Endometrial microvascular endothelial cells (primary cell): Measurements from ENCODE around the gene REL. TPM values are rescaled to one million over a fixed set of nuclear protein-coding genes. Genes with fewer than 3 reads are reported as not detected.

Experiments
- in situ Hi-C: cut with HindIII; loops from 2 replicates; pipeline ENCODE4 v1.10.0; 2017; ENCODE audit warnings: low sequenced_read_pairs, low pct_unique_long_range_greater_than_20kb; ENCODE audit errors: inconsistent ontology term
- total RNA-seq: library from RNA; depleted of rRNA; stranded (reverse); fragments of >200 nt; gene quantifications from one replicate; pipeline ENCODE4 v1.2.3, GENCODE V29; 2015; ENCODE audit errors: inconsistent ontology term

REL gene
- total RNA-seq: 9.8 TPM

DNA sequence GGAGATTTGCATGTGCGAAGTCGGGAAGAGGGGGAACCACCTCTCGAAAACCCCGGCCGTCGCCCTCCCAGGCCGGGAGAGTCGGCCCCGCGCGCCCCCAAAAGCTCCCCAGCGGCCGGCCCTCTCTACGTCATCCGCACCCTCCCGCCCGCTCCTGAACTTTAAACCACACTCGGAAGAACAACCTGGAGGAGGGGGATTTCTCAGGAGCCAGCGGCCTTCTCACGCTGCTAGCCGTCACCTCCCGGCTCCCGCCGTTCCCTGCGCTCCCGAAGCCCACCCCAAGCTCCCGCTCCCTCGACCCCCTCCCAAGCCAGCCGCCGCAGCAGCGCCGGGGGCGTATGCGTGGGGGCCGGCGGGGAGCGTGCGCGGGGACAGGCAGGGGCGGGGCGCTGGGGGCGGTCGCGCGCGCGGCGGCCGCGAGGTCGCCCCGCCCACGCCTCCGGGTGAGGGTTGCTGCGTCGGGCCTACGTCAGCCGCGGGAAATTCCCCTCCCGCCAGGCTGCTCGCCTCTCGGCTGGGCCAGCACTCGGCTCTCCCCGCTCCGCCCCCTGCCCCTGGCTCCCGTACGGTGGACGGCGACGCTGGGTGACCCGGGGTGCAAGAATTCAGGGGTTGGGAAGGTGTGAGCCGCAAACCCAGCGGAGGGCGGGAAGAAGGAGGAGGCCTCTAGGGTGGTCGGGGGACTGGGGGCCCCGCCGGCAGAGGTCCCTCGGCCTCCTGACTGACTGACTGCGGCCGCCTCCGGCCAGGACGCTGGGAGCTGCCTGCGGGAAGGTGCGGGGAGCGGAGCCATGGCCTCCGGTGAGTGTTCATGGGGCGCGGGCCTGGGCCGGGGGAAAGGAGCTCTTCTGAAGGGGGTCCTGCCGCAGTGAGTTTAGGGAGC lies at the start of gene REL:
Gene REL, plus strand, starts transcription at position 528 of the 886 bp plus-strand sequence. Its CDS starts 267 bp downstream, at position 795.
- in situ Hi-C loops: no loop called here

DNA sequence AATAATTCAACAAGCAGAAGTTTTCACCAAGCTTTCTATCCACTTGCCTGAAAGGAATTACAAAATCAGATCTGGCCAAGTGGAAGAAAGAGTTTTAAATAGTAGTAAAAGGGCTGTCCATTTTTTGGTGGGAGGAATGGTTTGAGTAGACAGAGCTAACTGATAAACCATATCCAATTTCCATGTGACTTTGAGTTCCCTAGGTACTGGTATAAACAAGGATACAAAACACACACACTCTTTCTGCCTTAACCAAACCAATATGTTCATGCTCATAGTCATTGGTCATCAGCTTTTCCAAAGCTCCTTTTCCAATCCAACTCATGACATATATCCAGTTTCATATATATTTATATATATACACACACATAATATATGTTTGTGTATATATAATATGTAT lies 49.5 kb upstream of the REL start:
- in situ Hi-C loops: no loop called here

DNA sequence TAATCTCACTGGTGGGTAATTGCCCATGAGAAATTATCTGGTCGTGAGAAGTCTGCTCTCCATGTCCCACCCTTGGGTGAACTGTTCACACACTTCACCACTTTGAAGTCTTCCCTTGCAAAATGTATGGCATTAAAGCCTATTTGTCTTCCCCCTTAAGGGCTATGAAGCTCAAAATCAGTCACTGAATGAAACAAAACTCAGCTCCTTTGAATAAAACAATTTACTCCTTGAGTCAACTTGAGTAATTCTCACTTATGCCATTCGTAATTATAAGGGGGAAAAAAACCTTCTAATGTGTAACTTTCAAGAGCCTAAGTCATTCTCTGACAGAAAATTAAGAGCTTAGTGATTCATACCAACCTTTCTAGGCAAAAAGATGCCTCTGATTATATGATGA lies 48.8 kb upstream of the REL start:
- in situ Hi-C loops: no loop called here

DNA sequence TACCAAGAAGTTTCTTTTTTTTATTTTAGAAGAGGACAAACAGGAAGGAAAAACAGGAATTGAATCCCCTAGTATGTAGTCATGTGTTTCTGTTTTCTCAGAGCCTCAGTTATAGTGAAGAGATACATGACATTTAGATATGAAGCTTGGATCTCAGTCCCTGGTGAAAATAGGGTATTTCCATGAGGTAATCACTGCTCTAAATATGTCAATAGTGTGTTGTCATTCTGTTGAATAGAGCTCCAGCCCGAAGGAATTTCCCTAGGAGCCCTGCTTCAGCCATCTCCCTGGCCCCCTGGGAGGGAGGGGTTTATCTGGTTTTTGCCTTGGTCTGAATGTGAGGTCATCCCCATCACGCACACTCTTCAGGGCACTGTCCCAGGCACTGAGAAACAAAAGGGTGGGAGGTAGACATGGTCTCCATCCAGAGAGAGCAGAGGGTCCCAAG lies 47.1 kb upstream of the REL start:
- in situ Hi-C loops: no loop called here

DNA sequence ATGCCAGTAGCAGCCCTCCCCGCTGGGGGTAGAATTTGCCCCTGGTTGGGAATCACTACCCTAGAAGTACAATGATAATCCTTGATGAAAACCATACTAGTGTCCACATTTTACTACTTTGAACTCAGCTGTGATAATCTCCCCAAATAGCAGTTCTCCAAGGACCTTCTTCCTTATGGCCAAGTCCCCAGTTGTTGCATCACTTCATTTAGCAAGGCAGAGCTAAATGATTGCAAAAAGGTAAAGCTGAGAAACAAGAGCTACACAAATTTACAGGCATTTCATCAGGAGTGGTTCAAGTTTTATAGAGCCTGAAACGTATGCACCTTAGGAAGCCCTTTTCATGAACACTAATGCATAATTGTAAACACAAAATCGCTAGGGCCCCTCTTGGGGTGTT lies 44.9 kb upstream of the REL start:
- in situ Hi-C loops: no loop called here

DNA sequence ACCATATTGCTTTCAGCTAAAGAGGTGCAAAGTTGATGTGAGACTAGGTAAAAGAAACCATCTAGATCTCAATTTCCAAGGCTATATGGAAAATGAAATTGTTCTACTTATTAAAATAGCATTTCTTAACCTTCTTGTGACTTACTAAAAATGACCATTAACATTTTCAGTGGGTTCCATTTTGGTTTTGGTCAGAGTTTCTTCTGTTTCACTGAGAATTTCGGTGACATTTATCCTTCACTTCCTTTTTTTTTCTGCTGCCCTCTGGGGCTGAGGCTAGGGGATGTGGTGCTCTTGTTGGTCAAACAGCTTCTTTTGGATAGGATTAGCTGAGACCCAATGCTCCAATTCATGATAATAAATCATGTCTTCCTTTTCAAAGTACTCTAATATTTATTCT lies 44.3 kb upstream of the REL start:
- in situ Hi-C loops: no loop called here

DNA sequence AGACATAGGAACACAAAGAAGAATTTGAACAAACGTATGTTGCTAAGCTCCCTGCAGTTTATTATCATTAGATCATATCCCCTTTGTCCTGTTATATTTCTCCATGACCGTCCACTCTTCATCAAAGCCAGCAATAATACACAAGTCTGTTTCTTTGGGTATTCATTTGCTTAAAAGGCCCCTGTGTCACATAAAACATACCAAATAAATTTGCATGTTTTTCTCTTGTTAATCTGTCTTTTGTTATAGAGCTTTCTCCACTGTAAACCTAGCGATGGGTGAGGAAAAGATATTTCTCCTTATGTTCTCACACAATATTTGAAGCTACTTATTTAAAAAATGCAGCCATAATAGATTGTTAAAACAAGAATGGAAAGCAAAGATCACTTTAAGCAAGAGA lies 42.9 kb upstream of the REL start:
- in situ Hi-C loops: no loop called here

DNA sequence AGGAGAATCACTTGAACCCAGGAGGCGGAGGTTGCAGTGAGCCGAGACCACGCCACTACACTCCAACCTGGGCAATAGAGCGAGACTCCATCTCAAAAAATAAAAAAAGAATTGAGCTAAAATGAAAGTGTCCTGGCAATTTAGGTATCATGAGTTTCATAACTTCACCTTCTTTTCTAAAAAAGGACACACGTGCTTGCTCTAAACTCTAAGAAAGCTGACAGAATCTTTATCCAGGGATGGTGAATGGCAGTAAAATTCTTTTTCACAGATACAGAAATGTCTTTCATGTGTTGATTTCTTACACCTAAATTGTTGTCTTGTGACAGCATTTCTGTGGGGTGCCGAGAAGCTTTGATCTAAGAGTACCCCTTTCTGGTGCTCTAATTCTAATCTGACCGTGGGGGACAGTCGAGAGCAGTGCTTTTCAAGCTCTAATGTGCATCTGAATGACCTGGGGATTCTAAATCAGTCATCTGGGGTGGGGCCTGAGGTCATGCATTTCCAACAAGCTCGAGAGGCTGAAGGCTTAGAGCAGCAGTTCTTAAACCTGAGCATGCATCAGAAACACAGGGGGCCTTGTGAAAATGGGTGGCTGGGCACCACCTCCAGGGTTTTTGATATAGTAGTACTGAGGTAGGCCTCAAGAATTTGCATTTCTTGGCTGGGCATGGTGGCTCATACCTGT lies 42.1 kb upstream of the REL start:
- in situ Hi-C loops: no loop called here

DNA sequence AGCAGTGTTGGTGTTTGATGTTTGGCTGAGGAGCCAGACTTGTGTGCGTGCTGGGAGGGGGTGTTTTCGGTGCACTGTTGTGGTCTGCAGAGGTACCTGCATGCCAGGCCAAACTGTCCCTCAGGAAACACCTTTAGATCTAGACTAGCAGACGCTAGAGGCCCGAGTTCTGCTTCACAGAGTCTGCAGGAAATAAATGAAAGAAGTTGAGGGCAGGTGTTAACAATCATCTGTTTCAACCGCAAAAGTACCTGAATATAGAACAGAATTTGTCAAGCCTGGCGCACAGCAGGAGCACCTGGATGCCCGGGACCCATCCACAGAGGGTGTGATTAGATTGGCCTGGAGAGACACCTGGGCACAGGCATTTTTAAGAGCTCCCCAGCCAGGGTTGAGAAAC lies 40.5 kb upstream of the REL start:
- in situ Hi-C loops: no loop called here

DNA sequence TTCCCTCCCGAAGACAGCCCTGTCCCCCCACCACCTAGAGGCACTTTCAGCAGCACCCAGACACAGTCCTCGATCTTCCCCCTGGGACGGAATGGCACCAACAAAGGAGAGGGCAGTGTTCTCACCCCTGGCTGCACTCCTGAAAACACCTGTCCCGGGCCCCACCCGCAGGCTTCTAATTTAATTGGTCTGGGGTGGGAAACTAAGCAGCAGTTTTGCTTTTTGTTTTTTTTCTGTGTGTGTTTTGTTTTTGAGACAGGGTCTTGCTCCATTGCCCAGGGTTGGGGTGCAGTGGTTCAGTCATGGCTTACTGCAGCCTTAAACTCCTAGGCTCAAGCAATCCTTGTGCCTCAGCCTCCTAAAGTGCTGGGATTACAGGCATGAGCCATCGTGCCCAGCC lies 38.4 kb upstream of the REL start:
- in situ Hi-C loops: no loop called here

DNA sequence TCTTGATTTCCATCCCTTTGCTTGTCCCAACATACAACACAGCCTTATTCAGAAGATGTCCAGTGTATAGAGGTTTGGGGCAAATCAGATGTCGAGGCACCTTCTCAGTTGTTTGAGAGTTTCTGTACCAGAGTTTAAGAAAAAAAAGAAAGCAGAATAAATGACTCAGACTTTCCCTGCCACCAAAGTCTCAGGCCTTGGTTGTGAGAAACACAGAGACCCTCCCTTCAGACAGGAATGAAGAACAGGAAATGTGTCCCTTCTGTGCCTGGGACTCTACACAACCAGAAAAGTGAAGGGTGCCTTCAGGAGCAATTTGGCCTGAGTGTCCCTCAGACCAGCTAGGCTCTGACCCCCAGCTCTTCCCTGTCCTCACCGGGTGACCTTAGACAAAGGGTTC lies 37.3 kb upstream of the REL start:
- in situ Hi-C loops: no loop called here

DNA sequence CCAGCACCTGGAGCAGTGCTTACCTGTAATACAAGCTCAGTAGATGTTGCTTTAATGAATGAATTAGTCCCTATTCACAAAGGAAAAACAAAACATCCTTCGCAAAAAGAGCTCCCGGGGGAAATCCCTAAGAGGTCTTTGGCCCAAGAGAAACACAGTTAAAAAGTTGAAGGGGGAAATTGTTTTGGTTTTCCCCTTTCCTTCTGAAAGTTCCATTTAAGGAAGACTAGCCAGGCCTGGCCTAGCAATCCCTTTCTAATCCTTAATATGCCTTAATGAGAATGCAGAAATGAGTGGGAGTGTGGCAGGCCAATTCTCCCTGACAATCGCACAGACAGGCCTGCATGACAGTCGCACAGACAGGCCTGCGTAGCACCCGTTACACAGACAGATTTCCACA lies 33.5 kb upstream of the REL start:
- in situ Hi-C loops: no loop called here

DNA sequence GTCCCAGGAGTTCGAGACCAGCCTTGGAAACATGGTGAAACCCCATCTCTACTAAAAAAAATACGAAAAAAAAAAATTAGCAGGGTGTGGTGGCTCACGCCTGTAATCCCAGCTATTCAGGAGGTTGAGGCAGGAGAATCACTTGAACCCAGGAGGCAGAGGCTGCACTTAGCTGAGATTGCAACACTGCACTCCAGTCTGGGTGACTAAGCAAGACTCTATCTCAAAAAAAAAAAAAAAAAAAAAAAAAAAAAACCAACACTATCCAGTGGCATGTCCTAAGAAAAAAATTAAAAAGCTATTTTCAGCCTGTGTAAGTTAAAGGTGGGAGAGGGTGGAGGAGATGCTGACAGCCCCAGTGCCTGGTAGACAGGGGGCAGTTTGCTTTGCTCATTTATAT lies 32.2 kb upstream of the REL start:
- in situ Hi-C loops: no loop called here

DNA sequence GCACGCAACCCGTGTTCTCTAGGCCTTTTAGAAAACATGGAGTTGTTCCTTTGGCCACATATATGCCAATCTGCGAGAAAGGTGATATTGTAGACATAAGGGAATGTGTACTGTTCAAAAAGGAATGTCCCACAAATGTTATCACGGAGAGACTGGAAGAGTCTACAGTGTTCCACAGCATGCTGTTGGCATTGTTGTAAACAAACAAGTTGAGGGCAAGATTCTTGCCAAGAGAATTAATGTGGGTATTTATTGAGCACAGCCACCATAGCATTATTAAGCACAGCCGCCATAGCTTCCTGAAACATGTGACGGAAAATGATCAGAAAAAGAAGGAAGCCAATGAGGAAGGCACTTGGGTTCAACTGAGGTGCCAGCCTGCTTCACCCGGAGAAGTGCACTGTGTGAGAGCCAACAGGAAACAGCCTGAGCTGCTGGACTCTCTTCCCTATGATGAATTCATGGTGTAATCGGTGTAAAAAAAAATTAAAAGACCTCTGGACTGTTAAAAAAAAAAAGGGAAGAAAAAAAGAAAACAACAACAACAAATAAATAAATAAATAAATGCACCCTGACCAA lies 29.0 kb upstream of the REL start:
- in situ Hi-C loops: no loop called here

DNA sequence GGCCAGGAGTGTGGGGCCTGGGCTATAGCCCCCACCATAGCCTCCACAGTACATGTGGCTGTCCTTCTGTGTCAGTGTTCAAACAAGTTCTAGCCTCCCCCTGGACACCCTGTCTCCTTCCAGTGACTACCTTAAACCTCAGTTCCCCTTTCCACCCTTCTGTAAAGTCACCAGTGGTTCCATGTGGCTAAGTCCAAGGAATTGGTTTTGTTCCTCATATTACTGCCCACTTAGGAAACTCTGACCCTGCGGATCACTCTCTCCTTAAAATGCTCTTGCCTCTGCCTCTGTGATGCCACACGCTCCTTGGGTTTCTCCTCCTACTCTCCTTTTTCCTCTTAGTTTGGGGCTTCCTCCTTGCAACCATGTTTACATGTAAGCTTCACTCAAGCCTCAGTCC lies 27.8 kb upstream of the REL start:
- in situ Hi-C loops: no loop called here

DNA sequence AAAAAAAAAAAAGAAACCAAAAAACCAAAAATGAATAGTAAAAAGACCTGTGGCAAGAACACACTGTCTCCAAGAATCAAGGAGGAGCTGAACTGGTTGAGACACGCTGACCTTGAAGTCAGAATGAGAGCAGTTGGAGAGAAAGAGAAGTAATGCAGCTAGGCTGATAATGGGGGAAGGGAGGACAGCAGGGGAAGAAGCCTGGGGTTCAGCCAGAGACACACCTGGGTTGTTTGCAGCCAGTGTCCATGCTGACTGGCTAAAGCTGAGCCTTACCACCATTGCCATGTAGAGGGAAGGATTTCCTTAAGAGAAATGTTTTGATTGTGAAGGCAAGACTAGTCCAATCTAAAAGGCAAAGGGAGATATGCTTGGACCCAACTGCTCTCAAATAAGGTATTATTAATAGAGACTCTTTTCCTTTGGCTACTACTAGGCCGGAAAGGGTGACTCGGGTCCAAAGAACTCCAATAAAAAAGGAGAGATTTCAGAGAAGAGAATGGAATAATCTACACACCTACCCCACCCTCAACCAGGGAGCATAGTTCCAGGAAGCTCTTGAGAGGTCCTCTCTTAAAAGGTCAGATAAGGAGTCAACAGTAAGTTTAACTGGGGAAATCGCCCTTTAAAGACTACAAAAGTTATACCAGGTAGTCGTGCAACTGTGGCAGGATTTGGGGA lies 25.2 kb upstream of the REL start:
- in situ Hi-C loops: no loop called here

DNA sequence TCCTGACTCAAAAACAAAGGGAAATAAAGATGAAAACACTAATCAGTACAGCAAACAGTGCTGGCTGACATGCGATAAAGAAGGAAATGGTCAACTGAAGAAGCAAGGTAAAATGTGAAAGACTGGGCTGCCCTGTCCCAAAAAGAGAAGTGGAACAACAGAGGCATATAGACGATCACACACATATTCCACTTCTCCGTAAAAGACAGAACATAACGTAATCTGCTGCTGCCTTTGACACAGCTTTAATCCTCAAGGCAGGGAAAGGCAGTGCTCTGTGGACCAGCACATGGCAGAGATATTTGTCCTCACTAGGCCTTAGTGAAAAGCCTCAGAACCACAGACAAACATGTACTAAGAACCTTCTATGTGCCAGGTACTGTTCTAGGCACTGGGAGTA lies 24.3 kb upstream of the REL start:
- in situ Hi-C loops: no loop called here

DNA sequence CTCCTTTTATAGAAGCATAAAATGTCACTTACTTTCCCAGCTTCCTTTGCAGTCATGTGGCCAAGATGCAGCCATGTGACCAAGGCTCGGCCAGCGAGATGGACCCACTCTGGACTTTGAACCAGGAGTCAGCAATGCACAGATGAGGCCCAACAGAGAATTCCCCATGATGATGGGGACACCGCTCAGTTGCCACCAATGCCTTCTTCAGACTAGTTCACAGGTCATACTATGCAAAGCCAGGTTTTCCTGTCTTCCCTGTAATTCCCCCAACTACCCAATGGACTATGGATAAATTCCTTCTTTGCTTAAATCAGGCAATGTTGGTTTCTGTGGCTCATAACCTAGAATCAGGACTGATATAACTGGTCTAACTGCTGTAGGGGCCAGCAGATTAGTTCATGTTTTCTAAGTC lies 22.5 kb upstream of the REL start:
- in situ Hi-C loops: no loop called here

DNA sequence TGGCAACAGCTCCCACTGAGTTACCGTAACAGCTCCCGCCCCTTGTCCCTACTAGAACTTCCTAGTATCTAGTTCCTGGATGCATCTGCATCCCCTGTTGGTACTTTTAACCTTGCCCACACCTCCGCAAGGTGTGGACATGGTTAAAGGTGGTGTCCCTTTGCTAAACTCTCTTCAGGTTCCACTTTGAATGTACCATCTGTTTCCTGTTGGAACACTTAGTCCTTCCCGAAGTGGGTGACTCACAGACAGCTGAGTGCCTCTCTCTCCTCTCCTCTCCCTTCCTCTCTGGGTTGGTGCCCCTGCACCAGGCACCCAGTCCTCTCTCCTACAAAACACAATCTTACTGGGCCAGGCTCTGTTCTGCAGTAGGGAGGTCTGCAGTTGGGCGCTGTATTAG lies 19.6 kb upstream of the REL start:
- in situ Hi-C loops: no loop called here
